Left colon (tissue), 2 donors: Measurements from ENCODE around the gene GFRA1. TPM values are rescaled to one million over a fixed set of nuclear protein-coding genes. Genes with fewer than 3 reads are reported as not detected.
"Not testable (repeated sequence)": the region's sequence is repeated elsewhere in the genome, so short reads cannot be mapped to it uniquely, and the experiment has no call there.

Experiments
- ATAC-seq: fragments of 200-7000 bp; cut with Tn5 transposase; one replicate; pipeline ENCODE4 v1.9.1; 2020; ENCODE audit warnings: mild to moderate bottlenecking, moderate library complexity
- DNase-seq, 2 donors: peaks; one replicate each; pipeline ENCODE4 v3.0.0-alpha.2; 2020
- intact Hi-C, 2 donors: fragments of 100-400 bp; cut with DNase I in 1 of 2; cut with micrococcal nuclease in 1 of 2; formaldehyde crosslinking; loops; one replicate each; pipeline versions ENCODE4 v1.11.2 to v1.14.0; 2022; cut with DNase I, micrococcal nuclease
- total RNA-seq, 2 donors: library from RNA; stranded (reverse); fragmentation: NEBNext Ultra II Directional; extraction: Animal tissue kit (Norgen Biotek cat#: 25700); gene quantifications; one replicate each; pipeline ENCODE4 v1.2.1, GENCODE V29; 2021
- donor health status: DM: no; HTN: no; CAD: no.
- donor health status: DM: yes; HTN: yes; CAD: no.

The GFRA1 gene
- total RNA-seq, 2 donors from 2014 or later, result 2.6 to 5.1 TPM

- ATAC-seq, result no peak
- DNase-seq, result no peak
- intact Hi-C loops, result no loop called here
These were observed 94.9 kb downstream of the GFRA1 start for GRCh38 chr10:116178086-116178605.

- no peak for DNase-seq
- intact Hi-C loops, result no loop called here
- ATAC-seq, result no peak
These were observed 97.8 kb downstream of the GFRA1 start for GRCh38 chr10:116175231-116175630.

- intact Hi-C loops, result no loop called here
- ATAC-seq (no peak), DNase-seq (no peak)
These were observed 101.5 kb downstream of the GFRA1 start for GRCh38 chr10:116171505-116171904.

- ATAC-seq (no peak), DNase-seq (no peak)
- intact Hi-C loops, result no loop called here
These were observed 102.2 kb downstream of the GFRA1 start for GRCh38 chr10:116170815-116171250.

- ATAC-seq (no peak), DNase-seq (no peak)
- intact Hi-C loops, result no loop called here
These were observed 103.1 kb downstream of the GFRA1 start for GRCh38 chr10:116169782-116170445.

- intact Hi-C loops, result no loop called here
- ATAC-seq (no peak), DNase-seq (no peak)
These were observed 104.3 kb downstream of the GFRA1 start for GRCh38 chr10:116168745-116169144.

- intact Hi-C loops, result no loop called here
- no peak for DNase-seq
These were observed 104.7 kb downstream of the GFRA1 start for GRCh38 chr10:116168329-116168728.

GRCh38 chr10:116165941-116166340 is 107.1 kb downstream of the GFRA1 start:
- DNase-seq, intact Hi-C loops, ATAC-seq: not testable (repeated sequence)

More at GRCh38 chr10:116168329-116168728, 104.7 kb downstream of the GFRA1 start:
- ATAC-seq, result no peak

- ATAC-seq, result no peak
- no peak for DNase-seq
- intact Hi-C loops, result no loop called here
These were observed 108.7 kb downstream of the GFRA1 start for GRCh38 chr10:116164291-116164690.

GRCh38 chr10:116163333-116164131 is 109.5 kb downstream of the GFRA1 start:
- DNase-seq (no peak), ATAC-seq (no peak)
- intact Hi-C loops, result no loop called here

GRCh38 chr10:116162851-116163250 is 110.2 kb downstream of the GFRA1 start:
- ATAC-seq (no peak), DNase-seq (no peak)
- intact Hi-C loops, result no loop called here

GRCh38 chr10:116160271-116160670 is 112.7 kb downstream of the GFRA1 start:
- intact Hi-C loops, result no loop called here
- ATAC-seq (no peak), DNase-seq (no peak)

- DNase-seq (no peak), ATAC-seq (no peak)
- intact Hi-C loops, result no loop called here
These were observed 113.8 kb downstream of the GFRA1 start for GRCh38 chr10:116159197-116159596.

GRCh38 chr10:116158036-116158435 is 115.0 kb downstream of the GFRA1 start:
- intact Hi-C loops, result no loop called here
- DNase-seq (no peak), ATAC-seq (no peak)

- intact Hi-C loops, result no loop called here
- ATAC-seq (no peak), DNase-seq (no peak)
These were observed 115.5 kb downstream of the GFRA1 start for GRCh38 chr10:116157485-116157884.

GRCh38 chr10:116156819-116157218 is 116.2 kb downstream of the GFRA1 start:
- DNase-seq (no peak), ATAC-seq (no peak)
- intact Hi-C loops, result no loop called here

- intact Hi-C loops, result no loop called here
- ATAC-seq, result no peak
- no peak for DNase-seq
These were observed 117.8 kb downstream of the GFRA1 start for GRCh38 chr10:116155191-116155590.

GRCh38 chr10:116154651-116155050 is 118.4 kb downstream of the GFRA1 start:
- ATAC-seq, result no peak
- intact Hi-C loops, result no loop called here
- DNase-seq, result no peak

- no peak for ATAC-seq
- intact Hi-C loops, result no loop called here
These were observed 121.9 kb downstream of the GFRA1 start for GRCh38 chr10:116151076-116151475.

GRCh38 chr10:116150606-116151005 is 122.4 kb downstream of the GFRA1 start:
- DNase-seq, result no peak
- no peak for ATAC-seq
- intact Hi-C loops, result no loop called here

More at GRCh38 chr10:116151076-116151475, 121.9 kb downstream of the GFRA1 start:
- no peak for DNase-seq
